ENCODE results near the gene ANKRD60. TPM values are rescaled to one million over a fixed set of nuclear protein-coding genes. Genes with fewer than 3 reads are reported as not detected.

ANKRD60 gene
- total RNA-seq, 1 experiment from 2014 or later: not detected

- H3K4me1 ChIP-seq (ENCODE audit: insufficient read depth, low read length, poor library complexity, severe bottlenecking): no peaks in the 10 kb centered on the region
- ChIA-PET POLR2A (ENCODE audit: low non-redundant PET) (no interaction called here), CTCF (no interaction called here)
- TF ChIP-seq CTCF (conservative IDR thresholded peaks at IDR 0.05; ENCODE audit: low read depth, low read length) (no peak), EZH2 (IDR thresholded peaks at IDR 0.05; ENCODE audit: borderline replicate concordance, low read depth, low read length, poor library complexity, severe bottlenecking) (no peak)
- no peaks in the 10 kb centered on the region for H3K36me3 ChIP-seq (ENCODE audit: insufficient read depth, low read length, poor library complexity, severe bottlenecking)
- H3K4me3 ChIP-seq (ENCODE audit: low read depth, low read length, poor library complexity, severe bottlenecking): no peak overlapping the region
- DNase-seq (ENCODE audit: low spot score): no peak
- intact Hi-C loops (cut with micrococcal nuclease; ENCODE audit: unreplicated experiment): no loop called here
- no peaks in the 10 kb centered on the region for H3K27me3 ChIP-seq (replicated peaks; ENCODE audit: insufficient read depth, low read depth, low read length, poor library complexity)
- no peaks in the 10 kb centered on the region for H3K9me3 ChIP-seq (ENCODE audit: low read depth, low read length, poor library complexity, severe bottlenecking)
- H3K27ac ChIP-seq (ENCODE audit: low read depth, low read length, poor library complexity, severe bottlenecking): no peak overlapping the region
- BruUV-seq (replicated peaks): no TSS peak
These were observed 59.0 kb downstream of the ANKRD60 start for GRCh38 chr20:58169450-58169849.

GRCh38 chr20:58168843-58169242, 59.6 kb downstream of the ANKRD60 start:
- TF ChIP-seq CTCF (conservative IDR thresholded peaks at IDR 0.05; ENCODE audit: low read depth, low read length) (no peak), EZH2 (IDR thresholded peaks at IDR 0.05; ENCODE audit: borderline replicate concordance, low read depth, low read length, poor library complexity, severe bottlenecking) (no peak)
- no peaks in the 10 kb centered on the region for H3K9me3 ChIP-seq (ENCODE audit: low read depth, low read length, poor library complexity, severe bottlenecking)
- POLR2A ChIA-PET (ENCODE audit: low non-redundant PET): no interaction called here
- H3K27me3 ChIP-seq (replicated peaks; ENCODE audit: insufficient read depth, low read depth, low read length, poor library complexity): no peaks in the 10 kb centered on the region
- no peak for DNase-seq (ENCODE audit: low spot score)
- BruUV-seq (replicated peaks): no TSS peak
- CTCF ChIA-PET: no interaction called here
- no peaks in the 10 kb centered on the region for H3K4me1 ChIP-seq (ENCODE audit: insufficient read depth, low read length, poor library complexity, severe bottlenecking)
- intact Hi-C loops (cut with micrococcal nuclease; ENCODE audit: unreplicated experiment): no loop called here
- H3K36me3 ChIP-seq (ENCODE audit: insufficient read depth, low read length, poor library complexity, severe bottlenecking): no peaks in the 10 kb centered on the region
- H3K4me3 ChIP-seq (ENCODE audit: low read depth, low read length, poor library complexity, severe bottlenecking): no peak overlapping the region
- no peak overlapping the region for H3K27ac ChIP-seq (ENCODE audit: low read depth, low read length, poor library complexity, severe bottlenecking)

GRCh38 chr20:58167759-58168158, 60.7 kb downstream of the ANKRD60 start:
- Histone ChIP-seq H3K4me3 (ENCODE audit: low read depth, low read length, poor library complexity, severe bottlenecking) (no peak overlapping the region), H3K9me3 (ENCODE audit: low read depth, low read length, poor library complexity, severe bottlenecking) (no peaks in the 10 kb centered on the region), H3K4me1 (ENCODE audit: insufficient read depth, low read length, poor library complexity, severe bottlenecking) (no peaks in the 10 kb centered on the region), H3K27ac (ENCODE audit: low read depth, low read length, poor library complexity, severe bottlenecking) (no peak overlapping the region), H3K36me3 (ENCODE audit: insufficient read depth, low read length, poor library complexity, severe bottlenecking) (no peaks in the 10 kb centered on the region), H3K27me3 (replicated peaks; ENCODE audit: insufficient read depth, low read depth, low read length, poor library complexity) (no peaks in the 10 kb centered on the region)
- POLR2A ChIA-PET (ENCODE audit: low non-redundant PET): no interaction called here
- CTCF ChIA-PET: no interaction called here
- BruUV-seq (replicated peaks): no TSS peak
- no peak for DNase-seq (ENCODE audit: low spot score)
- intact Hi-C loops (cut with micrococcal nuclease; ENCODE audit: unreplicated experiment): no loop called here
- no peak for TF ChIP-seq CTCF (conservative IDR thresholded peaks at IDR 0.05; ENCODE audit: low read depth, low read length)

Other genes with a start within 250 kb of the ANKRD60 start
- 12.7 and 14.6 TPM in 2 replicates for gene RAB22A, start 81.1 kb upstream of the ANKRD60 start, total RNA-seq (2021)
- gene VAPB, start 160.6 kb upstream of the ANKRD60 start, total RNA-seq (2021): 60.9 and 63.2 TPM in 2 replicates

All from A673 (cell line).